Inferior parietal cortex (tissue), 1 donor: ENCODE measurements around the gene PRDM7.
"Not testable (repeated sequence)": the region's sequence is repeated elsewhere in the genome, so short reads cannot be mapped to it uniquely, and the experiment has no call there.

Experiments used
- DNase-seq: peaks from one replicate; pipeline ENCODE4 v3.0.0-alpha.2; 2016; ENCODE audit errors: extremely low spot score

Gene PRDM7

GRCh38 chr16:90015586-90016338 is 61.4 kb downstream of the PRDM7 start:
- DNase-seq, result no peak

GRCh38 chr16:90012991-90013745 is 64.0 kb downstream of the PRDM7 start:
- DNase-seq, result no peak

- no peak for DNase-seq
Observed at GRCh38 chr16:90011908-90012501, 65.1 kb downstream of the PRDM7 start.

- DNase-seq, result no peak
Observed at GRCh38 chr16:90011508-90011819, 65.7 kb downstream of the PRDM7 start.

GRCh38 chr16:90010676-90011507 is 66.2 kb downstream of the PRDM7 start:
- no peak for DNase-seq

GRCh38 chr16:90009172-90009899 is 67.8 kb downstream of the PRDM7 start:
- no peak for DNase-seq

GRCh38 chr16:90008708-90009145 is 68.4 kb downstream of the PRDM7 start:
- DNase-seq, result no peak

GRCh38 chr16:90007635-90008234 is 69.4 kb downstream of the PRDM7 start:
- DNase-seq, result not testable (repeated sequence)

GRCh38 chr16:90007015-90007414 is 70.1 kb downstream of the PRDM7 start:
- DNase-seq, result no peak
